ENCODE data around the gene ZSWIM7. TPM values are rescaled to one million over a fixed set of nuclear protein-coding genes. Genes with fewer than 3 reads are reported as not detected.

The ZSWIM7 gene
- total and polyA plus RNA-seq, 2 of the 4 experiments (the other 2 are of a cell fraction): 6.8 to 12.1 TPM

- WGBS, 2 experiments (ENCODE audit: extremely low coverage in 2 of 2, insufficient read length in 1 of 2): no CpG with 5 or more reads among the region's 5 CpGs
- Histone ChIP-seq H3K9me3 (ENCODE audit: control insufficient read depth, insufficient read depth, low read length) (no peaks in the 10 kb centered on the region), H3K27ac (ENCODE audit: insufficient read depth, low read length) (no peak overlapping the region), H3K56ac (ENCODE audit: extremely low read depth, insufficient read depth, low read length) (no peak overlapping the region), H4K5ac (ENCODE audit: low read depth, low read length) (no peak overlapping the region), H4K8ac (ENCODE audit: low read depth in 2 of 2, low read length in 2 of 2) (no peak overlapping the region), H2BK120ac (ENCODE audit: low read depth, low read length) (no peak overlapping the region), H3K27me3 (ENCODE audit: control insufficient read depth, insufficient read depth, low read length) (no peaks in the 10 kb centered on the region), H3K4me2 (ENCODE audit: low read depth, low read length) (no peak overlapping the region), H2AFZ (replicated peaks; ENCODE audit: low read length, poor library complexity) (no peak overlapping the region), H3K4me1 (ENCODE audit: control insufficient read depth, insufficient read depth, low read length) (no peaks in the 10 kb centered on the region), H4K20me1 (ENCODE audit: insufficient read depth, low read length) (no peaks in the 10 kb centered on the region), H3K9ac (ENCODE audit: low read depth, low read length) (no peak overlapping the region), H3K18ac (ENCODE audit: low read depth, low read length) (no peak overlapping the region), H2BK20ac (ENCODE audit: low read depth, low read length) (no peak overlapping the region), H3K23ac (ENCODE audit: low read depth, low read length) (no peak overlapping the region), H2BK5ac (ENCODE audit: low read depth, low read length, poor library complexity, severe bottlenecking) (no peak overlapping the region), H3K14ac (replicated peaks; ENCODE audit: low read depth, low read length) (no peak overlapping the region), H2AK9ac (replicated peaks; ENCODE audit: low read depth, low read length, poor library complexity) (no peak overlapping the region), H2BK15ac (ENCODE audit: low read depth, low read length) (no peak overlapping the region), H2AK5ac (ENCODE audit: low read depth, low read length) (no peak overlapping the region), H3K9me1 (ENCODE audit: insufficient read depth, low read length) (no peaks in the 10 kb centered on the region), H3K36me3 (ENCODE audit: control insufficient read depth, insufficient read depth, low read length) (no peaks in the 10 kb centered on the region), H3K79me1 (ENCODE audit: low read depth in 1 of 2, low read length in 2 of 2) (no peaks in the 10 kb centered on the region), H4K91ac (ENCODE audit: insufficient read depth, low read depth, low read length) (no peak overlapping the region), H3K4me3 (ENCODE audit: insufficient read depth, low read depth, low read length) (no peak overlapping the region), H3K4ac (ENCODE audit: low read depth, low read length) (no peak overlapping the region)
- in situ Hi-C loops (cut with MboI; ENCODE audit: low sequenced_read_pairs) (no loop called here), intact Hi-C loops (cut with micrococcal nuclease) (no loop called here), dilution Hi-C loops (cut with HindIII; ENCODE audit: low sequenced_read_pairs, unreplicated experiment) (no loop called here)
- POLR2A ChIA-PET (ENCODE audit: unreplicated experiment): no interaction called here
- BruUV-seq (replicated peaks): no TSS peak
- TF ChIP-seq RFX5 (IDR thresholded peaks at IDR 0.05; ENCODE audit: low read depth, low read length): no peak
- TF ChIP-seq FOS (IDR thresholded peaks at IDR 0.05; ENCODE audit: low read depth, low read length): no peak
- TF ChIP-seq, protein P1, sequence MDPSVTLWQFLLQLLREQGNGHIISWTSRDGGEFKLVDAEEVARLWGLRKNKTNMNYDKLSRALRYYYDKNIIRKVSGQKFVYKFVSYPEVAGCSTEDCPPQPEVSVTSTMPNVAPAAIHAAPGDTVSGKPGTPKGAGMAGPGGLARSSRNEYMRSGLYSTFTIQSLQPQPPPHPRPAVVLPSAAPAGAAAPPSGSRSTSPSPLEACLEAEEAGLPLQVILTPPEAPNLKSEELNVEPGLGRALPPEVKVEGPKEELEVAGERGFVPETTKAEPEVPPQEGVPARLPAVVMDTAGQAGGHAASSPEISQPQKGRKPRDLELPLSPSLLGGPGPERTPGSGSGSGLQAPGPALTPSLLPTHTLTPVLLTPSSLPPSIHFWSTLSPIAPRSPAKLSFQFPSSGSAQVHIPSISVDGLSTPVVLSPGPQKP (IDR thresholded peaks at IDR 0.05; ENCODE audit: borderline replicate concordance, low read depth, low read length): no peak
- no peak for TF ChIP-seq MXI1 (IDR thresholded peaks at IDR 0.05; ENCODE audit: borderline replicate concordance, low read depth, low read length)
- no peak for TF ChIP-seq MAFK (IDR thresholded peaks at IDR 0.05; ENCODE audit: low read depth, low read length)
- TF ChIP-seq USF2 (IDR thresholded peaks at IDR 0.05; ENCODE audit: low read depth, low read length): no peak
- TF ChIP-seq SMC3 (IDR thresholded peaks at IDR 0.05; ENCODE audit: low read depth, low read length): no peak
- no peak for TF ChIP-seq CEBPB (IDR thresholded peaks at IDR 0.05; ENCODE audit: low read depth, low read length)
- TF ChIP-seq POLR2A (IDR thresholded peaks at IDR 0.05; ENCODE audit: low read depth, low read length): no peak
- TF ChIP-seq RCOR1 (IDR thresholded peaks at IDR 0.05; ENCODE audit: insufficient replicate concordance, low read length): no peak
- TF ChIP-seq RAD21 (IDR thresholded peaks at IDR 0.05; ENCODE audit: low read length): no peak
- no peak for TF ChIP-seq BHLHE40 (IDR thresholded peaks at IDR 0.05; ENCODE audit: low read depth, low read length)
- TF ChIP-seq CTCF (conservative IDR thresholded peaks at IDR 0.05; ENCODE audit: low read depth, low read length): no peak
- no peak for TF ChIP-seq CHD1 (IDR thresholded peaks at IDR 0.05; ENCODE audit: low read depth, low read length)
- no peak for TF ChIP-seq MAZ (IDR thresholded peaks at IDR 0.05; ENCODE audit: borderline replicate concordance, low read depth, low read length)
- no peak for TF ChIP-seq NFE2L2 (IDR thresholded peaks at IDR 0.05; ENCODE audit: low read depth, low read length)
- DNase-seq (no peak), ATAC-seq (ENCODE audit: low read depth) (no peak)
- CTCF ChIA-PET: interaction anchor here (1.0 kb wide), 1 partner anchor 11 kb away, joined by 3 read pairs; no protein-coding TSS in a partner anchor
These were observed 64.6 kb downstream of the ZSWIM7 start for GRCh38 chr17:15934866-15935265.

All from IMR-90 (cell line).